ENCODE results near the gene ARHGEF10L.
A peak's percentile ranks its signal among the peaks of the same experiment; 100 is the strongest.

Gene ARHGEF10L

DNA sequence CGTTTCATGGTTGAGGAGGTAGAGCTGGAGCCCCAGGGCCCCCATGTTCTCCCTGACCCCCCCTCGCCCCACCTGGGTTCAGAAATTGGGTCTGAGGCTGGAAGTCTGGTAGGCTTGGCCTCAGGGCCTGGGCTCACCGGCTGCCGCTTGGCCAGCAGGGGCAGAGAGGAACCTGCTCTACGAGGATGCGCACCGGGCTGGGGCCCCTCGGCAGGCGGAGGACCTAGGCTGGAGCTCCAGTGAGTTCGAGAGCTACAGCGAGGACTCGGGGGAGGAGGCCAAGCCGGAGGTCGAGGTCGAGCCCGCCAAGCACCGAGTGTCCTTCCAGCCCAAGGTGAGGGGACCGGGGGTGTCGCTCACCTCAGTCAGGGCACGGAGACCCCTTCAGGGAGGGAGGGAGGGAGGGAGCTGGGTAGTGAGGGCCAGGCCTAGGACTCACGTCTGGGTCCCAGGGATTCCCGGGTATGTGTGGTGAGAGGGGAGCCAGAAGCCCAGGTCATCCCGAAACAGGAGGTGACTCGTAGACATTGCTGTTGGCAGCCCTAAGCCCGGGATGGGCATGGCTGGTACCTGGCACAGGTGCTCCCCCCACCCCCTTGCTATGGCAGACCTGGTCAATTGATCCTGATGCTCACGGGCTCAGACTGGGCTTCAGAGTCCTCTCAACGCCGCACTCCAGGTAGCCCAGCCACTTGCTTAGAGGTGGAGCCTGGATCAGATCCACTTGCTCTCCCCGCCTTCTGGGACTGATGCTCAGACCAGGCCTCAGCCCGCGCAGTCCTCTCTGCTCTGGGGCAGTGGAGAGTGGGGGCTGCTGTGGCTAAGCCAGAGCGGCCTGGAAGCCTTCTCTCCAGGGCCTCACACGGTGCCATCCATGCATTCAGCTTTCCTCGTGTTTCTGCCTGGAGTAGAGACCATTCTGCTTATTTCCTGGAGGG is 68.4 kb downstream of the ARHGEF10L start:
- Histone ChIP-seq H3K4me1 (ENCODE audit: control insufficient read depth, insufficient read depth, low read length) (no peaks in the 10 kb centered on the region), H3K27ac (ENCODE audit: extremely low read depth, low read depth, low read length) (no peak overlapping the region), H3K4me3 (ENCODE audit: low read depth, low read length) (no peak overlapping the region), H3K9me3 (ENCODE audit: control insufficient read depth, insufficient read depth, low read depth, low read length) (no peaks in the 10 kb centered on the region), H3K36me3 (ENCODE audit: control insufficient read depth in 2 of 2, insufficient read depth in 1 of 2, low read length in 2 of 2) (peaks cover 0 to 9% of the 10 kb centered on the region in 2 experiments; a peak in 1 of 3 replicates)
- TF ChIP-seq ZNF23 (tag by site-specific recombination; IDR thresholded peaks at IDR 0.05; ENCODE audit: borderline replicate concordance) = no peak
- no peak for TF ChIP-seq ZNF621 (tag by site-specific recombination; IDR thresholded peaks at IDR 0.05)
- no peak for TF ChIP-seq TRIM28 (IDR thresholded peaks at IDR 0.05; ENCODE audit: borderline replicate concordance, low read length)
- TF ChIP-seq, protein P1, sequence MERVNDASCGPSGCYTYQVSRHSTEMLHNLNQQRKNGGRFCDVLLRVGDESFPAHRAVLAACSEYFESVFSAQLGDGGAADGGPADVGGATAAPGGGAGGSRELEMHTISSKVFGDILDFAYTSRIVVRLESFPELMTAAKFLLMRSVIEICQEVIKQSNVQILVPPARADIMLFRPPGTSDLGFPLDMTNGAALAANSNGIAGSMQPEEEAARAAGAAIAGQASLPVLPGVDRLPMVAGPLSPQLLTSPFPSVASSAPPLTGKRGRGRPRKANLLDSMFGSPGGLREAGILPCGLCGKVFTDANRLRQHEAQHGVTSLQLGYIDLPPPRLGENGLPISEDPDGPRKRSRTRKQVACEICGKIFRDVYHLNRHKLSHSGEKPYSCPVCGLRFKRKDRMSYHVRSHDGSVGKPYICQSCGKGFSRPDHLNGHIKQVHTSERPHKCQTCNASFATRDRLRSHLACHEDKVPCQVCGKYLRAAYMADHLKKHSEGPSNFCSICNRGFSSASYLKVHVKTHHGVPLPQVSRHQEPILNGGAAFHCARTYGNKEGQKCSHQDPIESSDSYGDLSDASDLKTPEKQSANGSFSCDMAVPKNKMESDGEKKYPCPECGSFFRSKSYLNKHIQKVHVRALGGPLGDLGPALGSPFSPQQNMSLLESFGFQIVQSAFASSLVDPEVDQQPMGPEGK (tag by site-specific recombination; IDR thresholded peaks at IDR 0.05) = no peak
- ChIA-PET POLR2A (no interaction called here), CTCF (interaction anchor here (0.6 to 9.3 kb wide), 29 partner anchors 7 to 948 kb away, joined by 3 to 250 read pairs (median 6); no protein-coding TSS in a partner anchor)

DNA sequence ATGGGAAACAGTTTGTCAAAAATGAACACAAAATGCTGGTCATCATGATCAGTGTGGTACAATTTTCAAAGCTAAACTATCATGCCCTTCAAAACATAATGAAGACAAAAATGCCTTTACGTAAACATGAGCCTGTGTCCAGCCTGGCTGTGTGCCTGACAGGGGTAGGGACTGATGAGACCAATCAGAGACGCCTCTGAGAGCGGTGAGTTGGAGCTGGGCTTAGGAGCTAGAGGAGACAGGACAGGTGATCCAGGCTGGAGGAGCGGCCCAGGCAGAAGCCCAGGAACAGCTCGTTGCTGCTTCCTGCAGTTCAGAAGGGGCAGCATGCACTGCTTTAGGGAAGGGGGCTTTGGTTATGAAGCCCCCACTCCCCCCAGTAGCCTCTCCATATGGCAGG is 70.0 kb downstream of the ARHGEF10L start:
- Histone ChIP-seq H3K9me3 (ENCODE audit: control insufficient read depth, insufficient read depth, low read depth, low read length) (no peaks in the 10 kb centered on the region), H3K27ac (ENCODE audit: extremely low read depth, low read depth, low read length) (no peak overlapping the region), H3K4me3 (ENCODE audit: low read depth, low read length) (no peak overlapping the region), H3K36me3 (ENCODE audit: control insufficient read depth in 2 of 2, insufficient read depth in 1 of 2, low read length in 2 of 2) (peaks cover 0 to 7% of the 10 kb centered on the region in 2 experiments; a peak in 1 of 3 replicates), H3K4me1 (ENCODE audit: control insufficient read depth, insufficient read depth, low read length) (no peaks in the 10 kb centered on the region)
- ChIA-PET POLR2A (no interaction called here), CTCF (interaction anchor here (0.6 to 9.3 kb wide), 5 partner anchors 32 to 147 kb away, joined by 3 to 250 read pairs (median 4); no protein-coding TSS in a partner anchor)
- TF ChIP-seq, protein P2, sequence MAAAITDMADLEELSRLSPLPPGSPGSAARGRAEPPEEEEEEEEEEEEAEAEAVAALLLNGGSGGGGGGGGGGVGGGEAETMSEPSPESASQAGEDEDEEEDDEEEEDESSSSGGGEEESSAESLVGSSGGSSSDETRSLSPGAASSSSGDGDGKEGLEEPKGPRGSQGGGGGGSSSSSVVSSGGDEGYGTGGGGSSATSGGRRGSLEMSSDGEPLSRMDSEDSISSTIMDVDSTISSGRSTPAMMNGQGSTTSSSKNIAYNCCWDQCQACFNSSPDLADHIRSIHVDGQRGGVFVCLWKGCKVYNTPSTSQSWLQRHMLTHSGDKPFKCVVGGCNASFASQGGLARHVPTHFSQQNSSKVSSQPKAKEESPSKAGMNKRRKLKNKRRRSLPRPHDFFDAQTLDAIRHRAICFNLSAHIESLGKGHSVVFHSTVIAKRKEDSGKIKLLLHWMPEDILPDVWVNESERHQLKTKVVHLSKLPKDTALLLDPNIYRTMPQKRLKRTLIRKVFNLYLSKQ (tag by site-specific recombination; IDR thresholded peaks at IDR 0.05; ENCODE audit: borderline replicate concordance) = no peak
- TF ChIP-seq RBAK (tag by site-specific recombination; IDR thresholded peaks at IDR 0.05) (no peak), ZNF132 (tag by site-specific recombination; IDR thresholded peaks at IDR 0.05; ENCODE audit: borderline replicate concordance) (no peak), ZBTB1 (tag by site-specific recombination; IDR thresholded peaks at IDR 0.05) (no peak), ZNF785 (tag by site-specific recombination; IDR thresholded peaks at IDR 0.05) (no peak), ZNF596 (tag by site-specific recombination; IDR thresholded peaks at IDR 0.05) (no peak), GFI1B (tag by site-specific recombination; IDR thresholded peaks at IDR 0.05) (no peak), ZNF629 (tag by site-specific recombination; IDR thresholded peaks at IDR 0.05) (no peak)
- TF ChIP-seq, protein P3, sequence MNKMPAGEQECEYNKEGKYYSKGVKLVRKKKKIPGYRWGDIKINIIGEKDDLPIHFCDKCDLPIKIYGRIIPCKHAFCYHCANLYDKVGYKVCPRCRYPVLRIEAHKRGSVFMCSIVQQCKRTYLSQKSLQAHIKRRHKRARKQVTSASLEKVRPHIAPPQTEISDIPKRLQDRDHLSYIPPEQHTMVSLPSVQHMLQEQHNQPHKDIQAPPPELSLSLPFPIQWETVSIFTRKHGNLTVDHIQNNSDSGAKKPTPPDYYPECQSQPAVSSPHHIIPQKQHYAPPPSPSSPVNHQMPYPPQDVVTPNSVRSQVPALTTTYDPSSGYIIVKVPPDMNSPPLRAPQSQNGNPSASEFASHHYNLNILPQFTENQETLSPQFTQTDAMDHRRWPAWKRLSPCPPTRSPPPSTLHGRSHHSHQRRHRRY (tag by site-specific recombination; IDR thresholded peaks at IDR 0.05) = no peak

DNA sequence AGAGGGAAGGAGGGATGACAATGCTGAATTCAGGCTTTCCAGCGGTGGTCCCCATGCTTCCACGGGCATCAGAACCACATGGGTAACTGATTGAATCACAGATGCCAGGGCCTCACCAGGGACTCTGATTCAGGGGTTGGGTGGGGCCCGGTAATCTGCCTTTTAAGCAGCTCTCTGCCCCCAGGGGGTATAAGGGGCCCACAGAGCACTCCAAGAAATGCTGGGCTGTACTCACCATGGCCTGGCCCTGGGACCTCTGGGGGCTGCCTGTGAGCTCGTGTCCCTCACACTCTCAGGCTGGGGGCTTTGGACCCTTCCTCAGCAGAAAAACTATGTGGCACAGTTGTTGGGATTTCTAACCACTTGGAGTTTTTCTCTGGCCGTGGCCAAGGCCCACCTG is 70.6 kb downstream of the ARHGEF10L start:
- Histone ChIP-seq H3K27ac (ENCODE audit: extremely low read depth, low read depth, low read length) (no peak overlapping the region), H3K4me3 (ENCODE audit: low read depth, low read length) (no peak overlapping the region), H3K36me3 (ENCODE audit: control insufficient read depth in 2 of 2, insufficient read depth in 1 of 2, low read length in 2 of 2) (peaks cover 0 to 2% of the 10 kb centered on the region in 2 experiments; a peak in 1 of 3 replicates), H3K4me1 (ENCODE audit: control insufficient read depth, insufficient read depth, low read length) (no peaks in the 10 kb centered on the region), H3K9me3 (ENCODE audit: control insufficient read depth, insufficient read depth, low read depth, low read length) (no peaks in the 10 kb centered on the region)
- CTCF ChIA-PET = interaction anchor here (1.1 to 9.3 kb wide), 3 partner anchors 35 to 116 kb away, joined by 3 to 250 read pairs (median 10); no protein-coding TSS in a partner anchor
- TF ChIP-seq ZSCAN23 (tag by site-specific recombination; IDR thresholded peaks at IDR 0.05) = no peak
- TF ChIP-seq, protein P2 (tag by site-specific recombination; IDR thresholded peaks at IDR 0.05; ENCODE audit: borderline replicate concordance) = no peak
- no peak for TF ChIP-seq ZIC2 (tag by site-specific recombination; IDR thresholded peaks at IDR 0.05)
- no peak for TF ChIP-seq ZNF621 (tag by site-specific recombination; IDR thresholded peaks at IDR 0.05)
- TF ChIP-seq KLF9 (tag by site-specific recombination; IDR thresholded peaks at IDR 0.05; ENCODE audit: low read depth) = no peak
- TF ChIP-seq ZNF660 (tag by site-specific recombination; IDR thresholded peaks at IDR 0.05) = no peak
- peak; percentile 39; the same call in 1 of the 2 replicates for TF ChIP-seq ZBTB20 (tag by site-specific recombination; IDR thresholded peaks at IDR 0.05)
- POLR2A ChIA-PET = no interaction called here
